Testis (tissue), 2 donors: Measurements from ENCODE around the gene ARID1B.

Experiments used
- POLR2A ChIP-seq: fragments of 450-650 bp; IDR thresholded peaks from one replicate; pipeline ENCODE4 v1.6.1; 2017; ENCODE audit warnings: antibody characterized with exemption, mild to moderate bottlenecking, moderate library complexity
- TF ChIP-seq, protein P1 (sequence below), 3 experiments: fragments of 450-650 bp in 2 of 3; fragments of 200-600 bp in 1 of 3; sonication (generic) in 1 of 3; IDR thresholded peaks; one replicate each; pipeline ENCODE4 v1.5.1; 2016 to 2019; ENCODE audit warnings: antibody characterized with exemption in 3 of 3, mild to moderate bottlenecking in 2 of 3, moderate library complexity in 1 of 3

DNA sequence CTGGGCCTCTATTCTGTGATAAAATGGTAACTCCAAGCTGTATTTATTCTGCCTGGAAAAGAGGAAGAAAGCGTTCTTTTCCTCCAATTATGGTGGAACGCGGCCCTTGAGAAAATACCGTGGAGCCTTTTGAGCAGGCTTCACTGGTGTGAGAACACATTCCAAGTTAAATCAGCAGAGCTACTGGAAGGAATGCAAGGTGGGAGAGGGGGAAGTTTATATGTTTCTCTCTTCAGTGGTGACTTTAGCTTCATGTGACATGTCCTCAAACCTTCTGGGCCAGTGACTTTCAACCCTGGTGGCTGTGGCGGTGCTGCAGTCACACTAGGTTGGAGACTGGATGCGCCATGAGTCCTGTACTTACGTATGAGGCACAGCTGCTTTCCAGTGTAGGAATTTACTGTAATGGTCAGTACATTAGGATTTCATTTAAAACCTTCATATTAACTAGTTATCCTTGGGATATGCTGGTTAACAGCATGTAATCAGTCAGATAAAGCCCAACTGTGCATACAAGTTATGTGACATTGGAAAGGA lies 221.7 kb downstream of the ARID1B start:
- TF ChIP-seq, protein P1, sequence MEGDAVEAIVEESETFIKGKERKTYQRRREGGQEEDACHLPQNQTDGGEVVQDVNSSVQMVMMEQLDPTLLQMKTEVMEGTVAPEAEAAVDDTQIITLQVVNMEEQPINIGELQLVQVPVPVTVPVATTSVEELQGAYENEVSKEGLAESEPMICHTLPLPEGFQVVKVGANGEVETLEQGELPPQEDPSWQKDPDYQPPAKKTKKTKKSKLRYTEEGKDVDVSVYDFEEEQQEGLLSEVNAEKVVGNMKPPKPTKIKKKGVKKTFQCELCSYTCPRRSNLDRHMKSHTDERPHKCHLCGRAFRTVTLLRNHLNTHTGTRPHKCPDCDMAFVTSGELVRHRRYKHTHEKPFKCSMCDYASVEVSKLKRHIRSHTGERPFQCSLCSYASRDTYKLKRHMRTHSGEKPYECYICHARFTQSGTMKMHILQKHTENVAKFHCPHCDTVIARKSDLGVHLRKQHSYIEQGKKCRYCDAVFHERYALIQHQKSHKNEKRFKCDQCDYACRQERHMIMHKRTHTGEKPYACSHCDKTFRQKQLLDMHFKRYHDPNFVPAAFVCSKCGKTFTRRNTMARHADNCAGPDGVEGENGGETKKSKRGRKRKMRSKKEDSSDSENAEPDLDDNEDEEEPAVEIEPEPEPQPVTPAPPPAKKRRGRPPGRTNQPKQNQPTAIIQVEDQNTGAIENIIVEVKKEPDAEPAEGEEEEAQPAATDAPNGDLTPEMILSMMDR (IDR thresholded peaks at IDR 0.05), result no peak
- TF ChIP-seq POLR2A, result no peak
